Activated T-helper 1 cell treated with anti-CD3 and anti-CD28 coated beads, Interleukin-2, amount 50 U/mL, for 16 hours (primary cell): ENCODE data around the gene CPLANE2.

Source experiments
- DNase-seq, 2 donors: peaks; one replicate each; pipeline ENCODE4 v3.0.0-alpha.2; 2020; ENCODE audit warnings: low read depth in 1 of 2, low spot score in 1 of 2

Gene CPLANE2

GRCh38 chr1:16191916-16192546 lies 45.0 kb downstream of the CPLANE2 start:
- no peak for DNase-seq

- no peak for DNase-seq
These were observed 45.7 kb downstream of the CPLANE2 start for GRCh38 chr1:16191309-16191708.

- no peak for DNase-seq
These were observed 46.9 kb downstream of the CPLANE2 start for GRCh38 chr1:16189921-16190621.

GRCh38 chr1:16189003-16189402 lies 48.0 kb downstream of the CPLANE2 start:
- no peak for DNase-seq

GRCh38 chr1:16187748-16188401 lies 49.1 kb downstream of the CPLANE2 start:
- DNase-seq: peak; percentile 62 to 63

- DNase-seq: no peak
These were observed 50.2 kb downstream of the CPLANE2 start for GRCh38 chr1:16186655-16187235.

GRCh38 chr1:16184557-16185303 lies 52.3 kb downstream of the CPLANE2 start:
- no peak for DNase-seq

GRCh38 chr1:16183765-16184556 lies 53.0 kb downstream of the CPLANE2 start:
- no peak for DNase-seq

- DNase-seq: no peak
These were observed 53.8 kb downstream of the CPLANE2 start for GRCh38 chr1:16183179-16183578.

- no peak for DNase-seq
These were observed 54.9 kb downstream of the CPLANE2 start for GRCh38 chr1:16181887-16182719.
